ENCODE results near the gene SLC30A2. TPM values are rescaled to one million over a fixed set of nuclear protein-coding genes. Genes with fewer than 3 reads are reported as not detected.

Gene SLC30A2
- total RNA-seq, 1 donor from 2014 or later: not detected

DNA sequence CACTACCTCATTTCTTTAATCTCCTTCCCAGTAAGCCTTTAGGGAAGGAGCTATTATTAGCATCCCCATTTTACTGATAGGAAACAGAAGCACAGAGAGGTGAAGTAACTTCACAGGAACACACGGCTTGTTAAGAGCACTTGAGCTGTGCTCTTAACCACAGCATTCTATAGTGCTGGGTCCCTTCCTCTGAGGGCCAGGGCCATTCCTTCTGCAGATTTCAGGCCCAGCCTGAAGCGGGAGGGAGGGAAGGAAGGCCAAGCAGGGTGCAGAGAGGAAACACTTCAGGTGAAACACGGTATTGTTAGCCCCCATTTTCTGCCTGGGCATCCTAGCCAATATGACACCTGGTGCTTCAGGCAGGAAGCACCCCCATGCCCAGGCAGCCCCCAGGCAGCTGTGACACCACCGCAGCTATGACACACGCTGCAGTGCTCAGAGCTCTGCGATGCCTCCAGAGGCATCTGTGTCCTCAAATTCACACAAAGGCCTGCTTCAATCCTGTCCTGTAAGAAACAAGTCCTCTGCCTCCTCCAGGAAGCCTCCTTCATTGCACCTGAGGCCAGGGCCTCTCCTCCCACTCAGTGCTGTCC lies 28.9 kb downstream of the SLC30A2 start:
- Mint-ChIP-seq H3K36me3 (ENCODE audit: low read depth) (no peaks in the 10 kb centered on the region), H3K9me3 (no peaks in the 10 kb centered on the region), H3K27ac (no peak overlapping the region), H3K4me3 (no peak overlapping the region), H3K4me1 (peaks cover 14% of the 10 kb centered on the region), H3K27me3 (peaks cover 6% of the 10 kb centered on the region)
- DNase-seq: no peak
- intact Hi-C loops (cut with micrococcal nuclease): no loop called here

DNA sequence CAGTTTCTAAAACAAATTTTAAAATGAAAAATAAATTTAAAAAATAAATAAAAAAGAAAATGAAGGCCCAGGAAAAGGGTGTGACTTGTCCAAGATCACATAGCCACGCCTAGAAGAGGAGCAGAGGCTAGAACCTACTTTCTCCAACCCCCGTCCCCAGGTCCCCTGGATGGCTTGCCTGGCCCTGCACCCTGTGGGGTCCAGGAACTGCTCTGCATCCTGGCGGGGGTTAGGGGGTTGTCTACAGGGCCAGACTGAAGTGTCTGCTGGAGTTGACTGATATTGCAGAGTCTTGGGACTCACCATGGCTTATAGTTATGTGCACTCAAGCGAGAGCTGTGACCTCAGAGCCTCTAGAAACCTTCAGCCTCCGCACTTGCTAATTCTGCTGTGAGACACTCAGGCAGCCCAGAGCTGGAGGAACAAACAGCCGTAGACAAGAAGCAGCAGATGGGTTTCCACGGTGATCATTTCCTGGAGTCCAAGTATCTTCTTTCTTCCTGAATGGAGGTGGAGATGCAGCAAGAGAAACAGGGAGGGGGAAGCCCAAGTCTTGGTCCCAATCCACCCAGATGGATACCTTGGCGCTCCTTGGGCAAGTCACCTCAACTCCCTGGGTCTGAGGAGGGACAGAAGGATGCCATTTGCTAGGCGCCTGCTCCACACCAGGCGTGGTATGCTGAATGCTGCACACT lies 29.5 kb downstream of the SLC30A2 start:
- no peak overlapping the region for H3K27ac Mint-ChIP-seq
- no peak for DNase-seq
- intact Hi-C loops (cut with micrococcal nuclease): no loop called here
- H3K4me3 Mint-ChIP-seq: no peak overlapping the region
- no peaks in the 10 kb centered on the region for H3K9me3 Mint-ChIP-seq
- peaks cover 13% of the 10 kb centered on the region for H3K4me1 Mint-ChIP-seq
- peaks cover 3% of the 10 kb centered on the region for H3K27me3 Mint-ChIP-seq
- no peaks in the 10 kb centered on the region for H3K36me3 Mint-ChIP-seq (ENCODE audit: low read depth)

DNA sequence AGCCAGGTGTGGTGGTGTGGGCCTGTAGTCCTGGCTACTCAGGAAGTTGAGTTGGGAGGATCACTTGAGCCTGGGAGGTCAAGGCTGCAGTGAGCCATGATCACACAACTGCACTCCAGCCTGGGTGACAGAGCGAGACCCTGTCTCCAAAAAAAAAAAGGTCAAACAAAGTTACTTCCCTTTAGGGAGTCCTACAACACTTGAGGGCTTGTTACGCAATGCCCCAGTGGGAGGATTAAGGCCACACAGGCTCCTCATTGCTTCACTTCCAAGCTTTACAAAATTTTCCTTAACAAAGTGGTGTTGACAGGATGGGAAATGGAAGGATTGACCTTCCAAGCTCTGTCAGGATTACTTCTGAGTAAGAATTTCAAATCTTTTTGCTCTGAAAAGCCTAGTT lies 30.6 kb downstream of the SLC30A2 start:
- H3K27me3 Mint-ChIP-seq: peaks cover 5% of the 10 kb centered on the region
- no peaks in the 10 kb centered on the region for H3K36me3 Mint-ChIP-seq (ENCODE audit: low read depth)
- no peak for DNase-seq
- intact Hi-C loops (cut with micrococcal nuclease): no loop called here
- peaks cover 13% of the 10 kb centered on the region for H3K4me1 Mint-ChIP-seq
- H3K4me3 Mint-ChIP-seq: no peak overlapping the region
- no peak overlapping the region for H3K27ac Mint-ChIP-seq
- H3K9me3 Mint-ChIP-seq: no peaks in the 10 kb centered on the region

DNA sequence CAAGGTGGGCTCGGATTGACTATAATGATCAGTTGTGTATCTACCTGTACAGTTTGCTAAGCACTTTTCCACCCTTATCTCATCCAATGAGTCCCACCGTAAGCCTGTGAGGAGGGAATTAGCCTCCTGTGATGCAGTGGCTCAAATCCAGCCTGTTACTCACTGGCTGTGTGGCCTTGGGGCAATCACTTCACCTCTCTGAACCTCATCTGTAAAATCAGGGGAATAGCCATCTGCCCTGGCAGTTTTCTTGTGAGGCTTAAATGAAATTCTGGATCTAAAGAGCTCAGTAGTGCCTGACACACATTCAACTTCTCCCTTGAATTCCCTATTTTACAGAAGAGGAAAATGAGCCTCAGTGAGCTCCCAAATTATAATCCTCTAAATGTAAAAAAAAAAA lies 31.7 kb downstream of the SLC30A2 start:
- Mint-ChIP-seq H3K27ac (no peak overlapping the region), H3K27me3 (peaks cover 5% of the 10 kb centered on the region), H3K36me3 (ENCODE audit: low read depth) (no peaks in the 10 kb centered on the region), H3K9me3 (no peaks in the 10 kb centered on the region), H3K4me1 (peaks cover 2% of the 10 kb centered on the region), H3K4me3 (no peak overlapping the region)
- intact Hi-C loops (cut with micrococcal nuclease): no loop called here
- DNase-seq: no peak

DNA sequence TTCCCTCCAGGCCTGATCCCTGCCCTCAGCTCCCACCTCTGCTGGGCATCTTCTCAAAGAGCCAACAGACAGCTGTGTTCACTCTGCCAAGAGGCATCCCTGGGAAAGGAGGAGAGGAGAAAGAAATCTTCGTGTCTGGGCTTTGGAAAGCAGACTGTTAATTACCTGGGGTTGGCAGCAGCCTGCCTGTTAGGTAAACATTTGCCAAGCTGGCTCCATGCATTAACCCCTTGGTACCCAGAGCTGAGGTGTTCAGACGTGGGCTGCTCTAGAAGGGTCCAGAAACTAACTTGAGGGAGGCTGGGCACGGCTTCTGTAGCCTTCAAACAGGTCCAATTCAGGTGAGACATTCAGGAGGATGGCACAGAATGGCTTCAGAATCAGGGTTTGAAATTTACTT lies 33.1 kb downstream of the SLC30A2 start:
- H3K27me3 Mint-ChIP-seq: peaks cover 5% of the 10 kb centered on the region
- H3K4me1 Mint-ChIP-seq: peaks cover 2% of the 10 kb centered on the region
- DNase-seq: no peak
- intact Hi-C loops (cut with micrococcal nuclease): no loop called here
- H3K9me3 Mint-ChIP-seq: no peaks in the 10 kb centered on the region
- no peak overlapping the region for H3K4me3 Mint-ChIP-seq
- no peak overlapping the region for H3K27ac Mint-ChIP-seq
- no peaks in the 10 kb centered on the region for H3K36me3 Mint-ChIP-seq (ENCODE audit: low read depth)

DNA sequence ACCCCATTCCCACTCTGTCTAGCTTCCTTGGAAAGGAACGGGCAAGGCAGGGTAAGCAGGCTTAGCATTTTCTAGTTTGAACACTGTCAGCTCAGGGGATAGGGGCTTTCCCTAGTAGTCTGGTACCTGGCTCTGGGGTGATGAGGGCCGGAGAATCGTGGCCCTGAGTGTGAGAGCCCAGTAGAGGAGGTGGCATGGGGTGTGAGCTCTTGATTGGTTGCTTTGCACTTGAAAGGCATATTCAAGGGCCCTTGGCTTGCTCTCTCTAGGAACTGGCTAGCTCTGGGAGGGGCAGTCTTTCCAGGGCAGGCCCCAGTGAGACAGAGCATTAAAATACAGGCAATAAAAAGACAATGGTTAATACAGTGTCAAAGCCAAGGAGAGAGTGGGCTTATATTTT lies 35.1 kb downstream of the SLC30A2 start:
- H3K27me3 Mint-ChIP-seq: peaks cover 12% of the 10 kb centered on the region
- intact Hi-C loops (cut with micrococcal nuclease): no loop called here
- no peak overlapping the region for H3K27ac Mint-ChIP-seq
- no peaks in the 10 kb centered on the region for H3K36me3 Mint-ChIP-seq (ENCODE audit: low read depth)
- H3K9me3 Mint-ChIP-seq: no peaks in the 10 kb centered on the region
- no peak for DNase-seq
- no peak overlapping the region for H3K4me3 Mint-ChIP-seq
- no peaks in the 10 kb centered on the region for H3K4me1 Mint-ChIP-seq

DNA sequence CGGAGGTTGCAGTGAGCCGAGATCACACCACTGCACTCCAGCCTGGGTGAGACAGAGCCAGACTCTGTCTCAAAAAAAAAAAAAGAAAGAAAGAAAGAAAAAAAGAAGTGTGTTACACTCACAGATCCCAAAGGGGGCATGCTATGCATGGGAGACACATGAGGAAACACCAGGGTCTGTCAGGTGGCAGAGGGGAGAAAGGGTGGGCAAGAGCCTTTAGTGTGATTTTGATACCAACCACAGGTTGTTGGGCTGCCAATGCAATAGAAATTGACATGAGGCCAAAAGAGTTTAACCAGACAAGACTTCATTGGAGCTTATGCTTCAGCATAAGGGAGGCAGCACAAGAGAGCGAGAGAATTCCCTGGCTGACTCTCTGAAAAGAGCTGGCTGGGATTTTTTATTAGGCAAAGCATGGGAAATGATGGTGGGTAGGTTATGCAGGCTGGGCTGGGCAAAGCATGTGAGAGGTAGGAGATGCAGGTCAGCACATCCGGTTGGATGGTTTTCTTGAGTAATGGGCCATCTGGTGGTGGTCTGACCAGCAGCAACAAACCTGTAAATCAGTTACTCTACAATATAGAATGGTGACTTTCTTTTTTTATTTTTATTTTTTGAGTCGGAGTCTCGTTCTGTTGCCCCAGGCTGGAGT lies 36.0 kb downstream of the SLC30A2 start:
- Mint-ChIP-seq H3K27ac (no peak overlapping the region), H3K9me3 (no peaks in the 10 kb centered on the region), H3K4me1 (no peaks in the 10 kb centered on the region), H3K27me3 (peaks cover 12% of the 10 kb centered on the region), H3K36me3 (ENCODE audit: low read depth) (no peaks in the 10 kb centered on the region), H3K4me3 (no peak overlapping the region)
- intact Hi-C loops (cut with micrococcal nuclease): no loop called here
- no peak for DNase-seq

DNA sequence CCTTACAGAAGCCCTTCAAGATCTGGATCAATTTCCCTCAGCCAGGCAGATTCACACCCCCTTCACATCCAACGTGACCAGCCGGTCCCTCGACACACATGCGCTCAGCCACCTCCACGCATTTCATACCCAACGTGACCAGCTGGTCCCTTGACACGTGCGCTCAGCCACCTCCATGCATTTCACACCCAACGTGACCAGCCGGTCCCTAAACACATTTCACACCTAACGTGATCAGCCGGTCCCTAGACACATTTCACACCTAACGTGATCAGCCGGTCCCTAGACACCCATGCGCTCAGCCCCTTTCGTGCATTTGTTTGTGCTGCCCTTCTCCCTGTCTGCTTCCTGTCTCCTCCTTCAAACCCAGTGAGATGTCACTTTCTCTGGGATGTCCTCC lies 39.2 kb downstream of the SLC30A2 start:
- H3K36me3 Mint-ChIP-seq (ENCODE audit: low read depth): no peaks in the 10 kb centered on the region

DNA sequence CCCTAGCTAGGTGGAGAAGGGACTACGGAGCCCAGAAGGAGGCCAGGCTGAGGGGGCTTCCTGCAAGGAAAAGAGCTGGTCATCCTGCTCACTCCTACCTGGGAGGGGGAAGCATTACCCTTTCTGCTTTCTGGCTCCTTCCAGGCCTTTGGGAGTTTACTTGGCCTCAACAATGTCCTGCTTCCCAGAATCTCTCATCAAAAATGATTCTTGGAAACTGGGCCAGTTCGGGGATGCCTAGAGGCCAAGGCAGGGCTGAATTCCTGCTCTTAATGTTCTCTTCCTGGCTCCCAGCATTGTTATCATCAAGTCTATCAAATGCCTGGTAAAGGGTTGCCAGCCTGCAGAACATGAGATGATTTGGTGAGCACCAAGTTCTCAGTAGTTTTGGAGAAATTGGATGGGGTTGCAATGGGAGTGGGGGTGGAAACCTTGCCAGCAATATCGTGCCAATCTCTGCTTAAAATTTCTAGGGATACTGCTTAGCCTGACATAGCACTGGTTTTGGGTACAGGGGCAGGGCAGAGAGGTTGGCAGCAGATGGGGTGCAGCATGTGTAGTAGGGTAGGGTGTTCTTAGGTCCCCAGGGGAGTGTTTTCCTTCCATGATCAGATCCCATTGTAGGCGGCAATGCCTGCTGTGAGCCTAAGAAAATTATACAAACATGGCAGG lies 40.3 kb downstream of the SLC30A2 start:
- Mint-ChIP-seq H3K36me3 (ENCODE audit: low read depth) (no peaks in the 10 kb centered on the region), H3K27ac (no peak overlapping the region), H3K4me1 (peaks cover 5% of the 10 kb centered on the region), H3K9me3 (no peaks in the 10 kb centered on the region), H3K4me3 (no peak overlapping the region), H3K27me3 (peaks cover 16% of the 10 kb centered on the region)
- no peak for DNase-seq
- intact Hi-C loops (cut with micrococcal nuclease): no loop called here

More for the DNA sequence above, 39.2 kb downstream of the SLC30A2 start:
- Mint-ChIP-seq H3K4me1 (peaks cover 5% of the 10 kb centered on the region), H3K9me3 (no peaks in the 10 kb centered on the region), H3K4me3 (no peak overlapping the region), H3K27ac (no peak overlapping the region), H3K27me3 (peaks cover 21% of the 10 kb centered on the region)
- intact Hi-C loops (cut with micrococcal nuclease): no loop called here
- no peak for DNase-seq

DNA sequence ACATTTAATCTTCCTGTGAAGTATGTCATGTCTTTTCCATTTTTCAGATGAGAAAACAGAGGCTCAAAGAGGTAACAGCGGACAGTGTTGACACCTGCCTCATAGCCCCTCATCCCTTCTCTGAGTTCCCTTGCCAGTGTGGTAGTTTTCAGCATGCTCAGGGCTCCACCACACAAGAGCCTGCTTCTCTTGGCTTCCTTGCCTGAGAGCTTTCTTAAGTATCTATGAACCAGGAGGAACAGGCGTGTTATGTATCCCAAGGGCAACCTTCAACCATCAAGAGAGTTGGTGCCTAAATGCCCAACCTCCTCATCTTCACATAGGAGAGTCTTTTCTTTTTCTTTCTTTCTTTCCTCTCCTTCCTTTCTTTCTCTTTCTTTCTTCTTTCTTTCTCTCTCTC lies 42.2 kb downstream of the SLC30A2 start:
- peaks cover 5% of the 10 kb centered on the region for H3K4me1 Mint-ChIP-seq
- intact Hi-C loops (cut with micrococcal nuclease): no loop called here
- no peak for DNase-seq
- H3K27ac Mint-ChIP-seq: no peak overlapping the region
- peaks cover 16% of the 10 kb centered on the region for H3K27me3 Mint-ChIP-seq
- H3K4me3 Mint-ChIP-seq: no peak overlapping the region
- H3K36me3 Mint-ChIP-seq (ENCODE audit: low read depth): no peaks in the 10 kb centered on the region
- no peaks in the 10 kb centered on the region for H3K9me3 Mint-ChIP-seq

DNA sequence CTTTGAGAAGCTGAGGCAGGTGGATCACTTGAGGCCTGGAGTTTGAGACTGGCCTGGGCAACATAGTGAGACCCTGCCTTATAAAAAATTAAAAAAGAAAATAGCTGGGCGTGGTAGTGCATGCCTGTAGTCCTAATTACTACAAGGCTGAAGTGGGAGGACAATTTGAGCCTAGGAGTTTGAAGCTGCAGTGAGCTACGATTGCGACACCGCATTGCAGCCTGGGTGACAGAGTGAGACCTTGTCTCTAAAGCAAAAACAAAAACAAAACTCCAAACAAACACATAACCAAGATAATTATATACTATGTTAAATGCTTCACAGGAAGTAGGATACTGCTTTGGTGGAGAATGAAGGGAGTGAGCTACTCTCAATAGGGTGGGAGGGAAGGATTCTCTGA lies 42.7 kb downstream of the SLC30A2 start:
- peaks cover 16% of the 10 kb centered on the region for H3K27me3 Mint-ChIP-seq
- H3K4me3 Mint-ChIP-seq: no peak overlapping the region

DNA sequence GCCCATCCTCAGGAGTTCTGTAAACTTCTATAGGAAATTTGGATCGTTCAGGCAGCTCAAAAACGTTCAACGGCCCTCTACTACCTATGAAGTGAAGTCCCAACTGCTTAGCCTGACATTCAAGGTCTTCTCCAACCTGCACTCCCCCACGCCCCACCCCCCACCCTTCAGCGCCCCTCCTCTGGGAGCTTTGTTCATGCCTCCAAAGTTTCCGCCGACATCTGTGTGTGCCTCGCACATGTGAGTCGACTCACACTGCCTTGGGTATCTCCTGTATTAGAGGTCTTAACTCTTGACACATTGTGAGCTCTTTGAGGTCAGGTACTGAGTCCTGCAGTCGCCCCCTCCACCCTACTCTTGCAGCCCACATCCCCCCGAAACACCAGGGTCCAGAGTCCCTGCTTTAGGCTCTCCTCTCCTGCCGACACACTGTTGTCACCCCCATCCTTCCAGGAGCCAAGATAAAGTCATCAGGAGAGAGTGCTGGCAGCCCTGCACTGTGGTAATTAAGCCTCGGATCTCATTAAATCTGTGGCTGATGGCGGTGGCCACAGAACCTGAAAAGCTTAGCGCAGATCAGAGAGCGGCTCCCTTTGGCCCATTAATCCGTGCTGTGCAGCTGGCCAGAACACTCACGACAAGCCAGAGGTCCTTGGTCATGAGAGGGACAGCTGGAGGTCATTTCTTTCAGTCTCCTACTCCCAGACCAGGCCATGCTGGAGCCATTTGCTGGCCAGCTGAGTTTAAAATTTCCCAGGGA lies 46.7 kb downstream of the SLC30A2 start:
- no peak for DNase-seq
- Mint-ChIP-seq H3K4me1 (peaks cover 20% of the 10 kb centered on the region), H3K27ac (no peak overlapping the region), H3K4me3 (no peak overlapping the region), H3K36me3 (ENCODE audit: low read depth) (no peaks in the 10 kb centered on the region), H3K27me3 (peaks cover 8% of the 10 kb centered on the region), H3K9me3 (no peaks in the 10 kb centered on the region)
- intact Hi-C loops (cut with micrococcal nuclease): loop anchor here (2.0 kb wide), 1 partner anchor 36 kb away; no protein-coding TSS in a partner anchor

More for the DNA sequence above, 42.7 kb downstream of the SLC30A2 start:
- Mint-ChIP-seq H3K36me3 (ENCODE audit: low read depth) (no peaks in the 10 kb centered on the region), H3K4me1 (peaks cover 10% of the 10 kb centered on the region), H3K9me3 (no peaks in the 10 kb centered on the region), H3K27ac (no peak overlapping the region)
- intact Hi-C loops (cut with micrococcal nuclease): no loop called here
- no peak for DNase-seq

Measured in activated CD4-positive, alpha-beta T cell treated with anti-CD3 and anti-CD28 coated beads, Interleukin-2, amount 10 ng/mL, durations not matched to agents 24 days and 14 days (primary cell).